GM23248 (cell line): ENCODE data around the gene PVRIG. TPM values are rescaled to one million over a fixed set of nuclear protein-coding genes. Genes with fewer than 3 reads are reported as not detected.

Experiments
- DNase-seq: peaks from one replicate; pipeline ENCODE4 v3.0.0-alpha.2; 2015
- H2AFZ ChIP-seq: fragments of 200-600 bp; sonication (generic); 2 replicates; pipeline ENCODE4 v1.6.1; 2016; ENCODE audit warnings: antibody characterized with exemption
- H3F3A ChIP-seq: fragments of 200-600 bp; sonication (generic); 2 replicates; pipeline ENCODE4 v1.6.1; 2016; ENCODE audit warnings: mild to moderate bottlenecking, antibody characterized with exemption, mixed run types; ENCODE audit not compliant: insufficient read depth
- H3K27ac ChIP-seq: fragments of 200-600 bp; sonication (generic); 2 replicates; pipeline ENCODE4 v1.5.1; 2016; ENCODE audit warnings: mild to moderate bottlenecking
- H3K27me3 ChIP-seq: fragments of 200-600 bp; sonication (generic); replicated peaks from 2 replicates; pipeline ENCODE4 v1.6.1; 2016; ENCODE audit warnings: mild to moderate bottlenecking; ENCODE audit not compliant: insufficient read depth
- H3K36me3 ChIP-seq: fragments of 200-600 bp; sonication (generic); 2 replicates; pipeline ENCODE4 v1.6.1; 2016; ENCODE audit warnings: low read depth, mild to moderate bottlenecking
- H3K4me1 ChIP-seq: fragments of 200-600 bp; sonication (generic); 2 replicates; pipeline ENCODE4 v1.6.1; 2016; ENCODE audit warnings: mild to moderate bottlenecking; ENCODE audit not compliant: insufficient read depth
- H3K4me2 ChIP-seq: fragments of 200-600 bp; sonication (generic); one replicate; pipeline ENCODE4 v1.6.1; 2016; ENCODE audit warnings: mild to moderate bottlenecking; ENCODE audit not compliant: unreplicated experiment
- H3K4me3 ChIP-seq: fragments of 200-600 bp; sonication (generic); 2 replicates; pipeline ENCODE4 v1.5.1; 2016; ENCODE audit warnings: mild to moderate bottlenecking
- H3K79me2 ChIP-seq: fragments of 200-600 bp; sonication (generic); 2 replicates; pipeline ENCODE4 v1.6.1; 2016; ENCODE audit warnings: mild to moderate bottlenecking; ENCODE audit not compliant: insufficient read depth
- H3K9ac ChIP-seq: fragments of 200-600 bp; sonication (generic); 2 replicates; pipeline ENCODE4 v1.6.1; 2016; ENCODE audit warnings: mild to moderate bottlenecking
- H3K9me2 ChIP-seq: fragments of 200-600 bp; sonication (generic); 2 replicates; pipeline ENCODE4 v1.6.1; 2016; ENCODE audit warnings: mixed run types, mild to moderate bottlenecking, moderate library complexity; ENCODE audit not compliant: insufficient read depth
- H3K9me3 ChIP-seq: fragments of 200-600 bp; sonication (generic); one replicate; pipeline ENCODE4 v1.6.1; 2017; ENCODE audit warnings: low read depth
- H4K20me1 ChIP-seq: fragments of 200-600 bp; sonication (generic); 2 replicates; pipeline ENCODE4 v1.6.0; 2016; ENCODE audit not compliant: insufficient read depth
- EZH2 ChIP-seq: fragments of 200-600 bp; sonication (generic); IDR thresholded peaks from 2 replicates; pipeline ENCODE4 v1.6.1; 2018; ENCODE audit warnings: antibody characterized with exemption, mild to moderate bottlenecking; ENCODE audit not compliant: insufficient read depth, poor library complexity, severe bottlenecking
- EZH2phosphoT487 ChIP-seq: fragments of 200-600 bp; sonication (generic); IDR thresholded peaks from 2 replicates; pipeline ENCODE4 v1.6.1; 2018; ENCODE audit warnings: antibody characterized with exemption, moderate library complexity, mild to moderate bottlenecking, low read depth; ENCODE audit not compliant: insufficient read depth
- WGBS, 2 experiments: methylation state at CpG; one replicate each; pipeline ENCODE4 v1.1.6; 2015 to 2017; ENCODE audit warnings: low lambda C conversion rate in 2 of 2, low coverage in 1 of 2; ENCODE audit errors: missing lambda C conversion rate in 2 of 2; 5-methylcytosine and 5-hydroxymethylcytosine counted together
- in situ Hi-C: fragments of 300-500 bp; cut with MboI; formaldehyde crosslinking; loops from 2 replicates; pipeline ENCODE4 v1.15.0; 2020
- polyA plus RNA-seq: library from polyadenylated mRNA; unstranded; fragments of >200 nt; fragmentation: Nextera tagmentation; extraction: Ambion mirVana; gene quantifications from 2 replicates; pipeline ENCODE4 v1.2.1, GENCODE V29; 2016
- total RNA-seq: library from RNA; depleted of rRNA; stranded (reverse); fragments of >200 nt; shearing (Covaris generic); gene quantifications from 2 replicates; pipeline ENCODE4 v1.2.3, GENCODE V29; 2014

Gene PVRIG
- total and polyA plus RNA-seq, 2 experiments from 2014 or later, result not detected

DNA sequence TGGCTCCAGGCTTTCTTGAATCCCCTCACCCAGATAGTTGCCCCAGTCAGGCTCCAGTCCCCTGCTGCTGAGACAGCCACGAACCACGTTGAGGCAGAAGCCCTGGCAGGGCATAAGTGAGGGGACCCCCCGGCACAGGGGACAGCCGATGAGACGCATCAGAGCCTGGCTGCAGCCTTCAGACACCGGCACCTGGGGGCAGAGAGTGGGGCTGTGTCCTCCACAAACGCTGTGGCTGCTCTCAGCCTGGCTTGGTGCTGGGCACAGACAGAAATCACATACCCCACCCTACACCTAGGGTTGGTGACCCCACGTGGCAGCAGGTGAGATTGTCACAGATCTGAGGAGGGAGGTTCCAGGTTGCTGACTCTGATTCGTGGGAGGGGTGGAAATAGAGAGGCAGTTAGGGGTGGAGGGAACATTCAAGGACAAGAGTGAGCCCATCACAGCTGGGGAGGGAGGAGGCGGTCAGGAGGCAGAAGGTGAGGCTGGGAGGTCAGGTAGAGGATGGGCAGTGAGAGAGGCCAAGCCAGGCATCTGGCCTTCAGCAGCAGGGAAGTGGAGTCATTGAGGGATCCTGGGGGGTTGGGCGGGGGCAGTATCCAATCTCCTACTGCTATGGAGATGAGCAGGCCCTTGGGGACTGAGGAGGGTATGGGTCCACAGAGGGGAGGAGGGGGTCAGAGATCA lies 45.8 kb upstream of the PVRIG start:
- H3F3A ChIP-seq, result no peaks in the 10 kb centered on the region
- no peak overlapping the region for H3K27ac ChIP-seq
- peaks cover 11% of the 10 kb centered on the region for H3K27me3 ChIP-seq
- no peaks in the 10 kb centered on the region for H3K36me3 ChIP-seq
- H3K4me1 ChIP-seq, result no peaks in the 10 kb centered on the region
- H3K79me2 ChIP-seq, result no peaks in the 10 kb centered on the region
- H2AFZ ChIP-seq, result no peak overlapping the region
- H4K20me1 ChIP-seq, result no peaks in the 10 kb centered on the region
- H3K9ac ChIP-seq, result no peak overlapping the region
- no peaks in the 10 kb centered on the region for H3K9me2 ChIP-seq
- DNase-seq, result no peak
- no peak overlapping the region for H3K4me3 ChIP-seq
- H3K9me3 ChIP-seq, result no peaks in the 10 kb centered on the region
- no peak overlapping the region for H3K4me2 ChIP-seq
- WGBS, 2 experiments, result 94 to 95% methylated on average over 11 of the region's 11 CpGs
- in situ Hi-C loops, result no loop called here
- TF ChIP-seq EZH2, result no peak
- no peak for TF ChIP-seq EZH2phosphoT487

DNA sequence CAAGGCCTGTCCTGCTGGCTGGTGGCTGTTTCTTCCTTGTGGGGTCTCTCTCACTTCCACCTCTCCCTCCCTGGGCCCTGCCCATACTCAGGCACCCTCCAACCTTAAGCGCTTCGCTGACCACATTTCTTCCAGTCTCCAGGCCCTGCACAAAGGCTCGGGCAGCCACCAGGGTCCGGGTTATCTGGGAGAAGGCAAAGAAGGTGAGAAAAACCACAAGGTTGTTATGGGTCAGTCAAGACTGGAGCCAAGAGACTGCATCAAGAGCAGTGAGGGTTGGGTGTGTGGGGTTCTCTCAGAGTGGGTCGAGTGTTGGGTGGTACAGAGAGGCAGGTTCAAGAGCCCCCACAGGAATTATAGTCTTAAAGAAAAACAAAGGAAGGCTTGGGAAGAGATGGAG lies 45.2 kb upstream of the PVRIG start:
- Histone ChIP-seq H3K4me1 (no peaks in the 10 kb centered on the region), H2AFZ (no peak overlapping the region), H3K9me2 (no peaks in the 10 kb centered on the region), H4K20me1 (no peaks in the 10 kb centered on the region), H3K27ac (no peak overlapping the region), H3K9ac (no peak overlapping the region), H3K36me3 (no peaks in the 10 kb centered on the region), H3K9me3 (no peaks in the 10 kb centered on the region), H3F3A (no peaks in the 10 kb centered on the region), H3K4me2 (no peak overlapping the region), H3K79me2 (no peaks in the 10 kb centered on the region), H3K4me3 (no peak overlapping the region), H3K27me3 (peaks cover 11% of the 10 kb centered on the region)
- 83 to 85% methylated on average over 5 of the region's 5 CpGs for WGBS, 2 experiments
- DNase-seq, result no peak
- in situ Hi-C loops, result no loop called here
- TF ChIP-seq EZH2phosphoT487, result no peak
- TF ChIP-seq EZH2, result no peak

DNA sequence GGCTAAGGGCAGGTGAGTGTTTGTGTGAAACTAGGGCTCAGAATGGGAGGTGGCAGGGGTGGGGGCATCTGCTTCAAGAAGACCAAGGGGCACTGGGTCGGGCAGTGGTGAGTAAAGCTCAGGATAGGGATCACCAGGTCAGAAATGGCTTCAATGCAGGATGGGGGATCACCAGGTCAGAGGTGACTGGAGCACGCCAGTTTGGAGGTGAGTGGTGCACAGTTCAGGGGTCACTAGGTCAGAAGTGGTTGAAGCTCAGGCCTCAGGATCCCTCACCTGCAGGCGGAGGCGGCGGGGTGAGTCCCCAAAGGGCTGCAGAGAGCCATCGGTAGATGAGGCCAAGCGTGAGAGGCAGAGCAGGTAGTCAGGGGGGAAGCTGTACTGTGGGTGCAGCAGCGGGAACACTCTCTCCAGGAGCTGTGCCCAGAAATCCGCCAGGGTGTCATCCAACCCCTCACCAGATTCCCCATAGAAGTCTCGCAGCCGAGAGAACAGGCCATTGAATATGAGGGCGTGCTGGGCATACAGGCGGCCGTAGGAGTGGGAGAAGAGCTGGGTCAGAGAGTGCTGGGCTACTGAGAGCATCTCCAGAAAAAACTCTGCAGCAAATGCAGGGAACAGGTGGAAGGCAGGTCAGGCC lies 44.3 kb upstream of the PVRIG start:
- in situ Hi-C loops, result no loop called here
- no peak for TF ChIP-seq EZH2phosphoT487
- no peak for TF ChIP-seq EZH2
- Histone ChIP-seq H3F3A (no peaks in the 10 kb centered on the region), H3K79me2 (no peaks in the 10 kb centered on the region), H3K27me3 (peaks cover 11% of the 10 kb centered on the region), H3K36me3 (no peaks in the 10 kb centered on the region), H3K9ac (no peak overlapping the region), H3K4me2 (no peak overlapping the region), H3K9me3 (no peaks in the 10 kb centered on the region), H2AFZ (no peak overlapping the region), H3K4me1 (no peaks in the 10 kb centered on the region), H4K20me1 (no peaks in the 10 kb centered on the region), H3K9me2 (no peaks in the 10 kb centered on the region), H3K27ac (no peak overlapping the region), H3K4me3 (no peak overlapping the region)
- no peak for DNase-seq
- 86 to 88% methylated on average over 14 of the region's 14 CpGs for WGBS, 2 experiments

DNA sequence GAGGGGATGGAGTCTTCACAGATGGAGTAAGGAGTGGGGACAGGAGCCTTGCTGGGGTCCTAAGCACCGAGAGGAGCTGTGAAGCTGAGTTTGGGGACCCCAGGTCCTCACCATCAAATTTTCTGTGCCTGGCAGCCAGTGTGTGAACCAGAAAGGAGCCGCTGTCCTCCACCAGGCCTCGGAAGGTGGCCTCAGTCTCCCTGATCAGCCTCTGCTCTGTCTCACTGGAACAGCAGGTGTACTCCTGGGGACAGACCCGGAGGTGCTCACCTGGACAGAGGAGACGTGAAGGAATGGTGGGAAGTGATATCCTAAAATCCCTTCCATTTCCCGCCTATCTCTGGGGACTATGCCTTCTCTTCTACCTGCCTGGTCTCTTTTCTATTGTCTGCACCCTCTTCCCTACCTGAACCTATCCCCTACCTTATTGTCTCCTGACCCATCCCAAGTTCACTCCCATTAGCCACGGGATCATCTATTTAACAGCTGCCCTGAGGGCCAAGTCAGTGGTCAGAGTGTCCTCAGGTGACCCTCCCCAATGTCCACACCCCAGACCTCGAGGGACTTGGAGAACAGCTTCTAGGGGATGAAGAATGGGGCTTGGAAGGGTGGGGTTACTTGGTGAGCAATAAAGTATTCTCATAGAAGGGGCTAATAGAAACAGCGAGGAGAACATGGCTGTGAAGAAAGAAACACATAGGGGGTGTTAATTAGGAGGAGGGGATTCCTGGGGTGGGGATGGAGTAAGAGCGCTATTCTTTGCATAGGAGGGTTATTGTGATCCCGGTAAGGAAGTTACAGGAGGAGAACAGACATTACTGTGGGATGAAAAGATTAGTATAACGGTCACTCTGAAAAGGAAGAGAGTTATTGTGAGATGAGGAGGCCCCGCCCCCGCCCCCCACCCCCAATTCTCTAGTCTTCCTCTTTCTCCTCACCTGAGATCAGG lies 43.4 kb upstream of the PVRIG start:
- Histone ChIP-seq H3K27ac (no peak overlapping the region), H3K4me2 (peak overlapping the region; percentile 100), H3K9me2 (no peaks in the 10 kb centered on the region), H3K9ac (peak overlapping the region; percentile 72), H3F3A (no peaks in the 10 kb centered on the region), H3K9me3 (no peaks in the 10 kb centered on the region), H3K4me1 (no peaks in the 10 kb centered on the region), H3K36me3 (no peaks in the 10 kb centered on the region), H4K20me1 (no peaks in the 10 kb centered on the region), H3K79me2 (no peaks in the 10 kb centered on the region), H3K27me3 (peaks cover 6% of the 10 kb centered on the region), H3K4me3 (peak overlapping the region; percentile 85), H2AFZ (peak overlapping the region; percentile 98)
- WGBS, 2 experiments, result 51 to 72% methylated on average over 10 to 14 of the region's 14 CpGs
- TF ChIP-seq EZH2phosphoT487 (no peak), EZH2 (no peak)
- in situ Hi-C loops, result no loop called here
- DNase-seq, result no peak
